ENCODE measurements around the gene CAMK2N1. TPM values are rescaled to one million over a fixed set of nuclear protein-coding genes. Genes with fewer than 3 reads are reported as not detected.

CAMK2N1 gene
- total and polyA plus RNA-seq, 2 of the 13 experiments (the other 11 are each of a cell fraction or from before 2014, with no cell fraction given), result 38.0 to 38.6 TPM

GRCh38 chr1:20480243-20480944 lies 5.6 kb downstream of the CAMK2N1 start (continued):
- TF ChIP-seq ZBTB40 (IDR thresholded peaks at IDR 0.05) (no peak), ZBTB40 (CRISPR knock-in tag; IDR thresholded peaks at IDR 0.05) (peak; percentile 11; the same call in 1 of the 2 replicates), ZNF773 (CRISPR knock-in tag; IDR thresholded peaks at IDR 0.05; ENCODE audit: borderline replicate concordance) (no peak), ATF2 (CRISPR knock-in tag; IDR thresholded peaks at IDR 0.05) (peak; percentile 86), EP300 (IDR thresholded peaks at IDR 0.05; ENCODE audit: low read depth in 2 of 2, low read length in 2 of 2) (peak; percentile 73 to 94; a peak in 3 of 4 replicates), EP300 (CRISPR knock-in tag; IDR thresholded peaks at IDR 0.05; ENCODE audit: borderline replicate concordance) (peak; percentile 93), ARID3A (IDR thresholded peaks at IDR 0.05; ENCODE audit: low read depth, low read length) (peak; percentile 86), HNF1A (IDR thresholded peaks at IDR 0.05; ENCODE audit: low read depth) (peak; percentile 99), HNF1A (CRISPR knock-in tag; IDR thresholded peaks at IDR 0.05; ENCODE audit: borderline replicate concordance) (peak; percentile 99), ZNF3 (CRISPR knock-in tag; IDR thresholded peaks at IDR 0.05) (no peak; the same call in 1 of the 2 replicates), KLF6 (CRISPR knock-in tag; IDR thresholded peaks at IDR 0.05) (peak; percentile 67), ZBTB8A (CRISPR knock-in tag; IDR thresholded peaks at IDR 0.05; ENCODE audit: borderline replicate concordance, low read depth) (no peak)
